GM19395 (cell line): ENCODE results near the gene ADI1.
A peak's percentile ranks its signal among the peaks of the same experiment; 100 is the strongest.
"Not testable (repeated sequence)": the region's sequence is repeated elsewhere in the genome, so short reads cannot be mapped to it uniquely, and the experiment has no call there.

Experiments used
- ATAC-seq: cut with Tn5 transposase; IDR thresholded peaks from one replicate; pipeline ENCODE4 v1.9.1; 2021; ENCODE audit warnings: mild to moderate bottlenecking, moderate library complexity; ENCODE audit not compliant: unreplicated experiment

ADI1 gene

DNA sequence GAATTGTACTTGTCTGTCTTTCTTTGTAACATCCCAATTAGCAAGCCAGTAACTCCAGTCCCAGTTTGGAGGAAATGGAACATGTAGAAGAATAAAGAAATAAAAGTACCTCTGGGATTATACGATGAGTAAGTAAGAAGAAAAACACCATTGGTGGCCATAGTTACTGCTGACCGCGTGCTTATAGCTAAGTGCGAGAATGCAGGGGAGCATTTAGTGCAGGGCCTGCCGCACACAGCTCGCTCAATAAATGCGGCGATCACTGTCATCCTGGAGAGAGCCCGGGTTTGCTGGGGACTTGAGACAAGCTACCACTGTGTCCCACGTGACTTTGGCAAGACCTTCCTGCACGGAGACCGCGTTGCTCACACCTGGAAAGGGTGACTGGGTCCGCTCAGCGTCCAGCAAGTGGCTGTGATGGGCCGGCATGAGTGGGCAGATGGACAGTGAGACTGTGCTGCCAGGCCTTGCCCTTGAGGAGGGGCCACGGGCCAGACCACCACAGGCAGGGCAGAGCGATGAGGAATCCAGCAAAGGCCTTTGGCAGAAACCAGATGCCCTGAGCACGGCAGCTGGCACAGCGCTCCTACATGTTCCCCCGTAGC lies 54.8 kb downstream of the ADI1 start:
- no peak for ATAC-seq

- ATAC-seq, result no peak
These were observed 55.4 kb downstream of the ADI1 start for GRCh38 chr2:3463944-3464343.

DNA sequence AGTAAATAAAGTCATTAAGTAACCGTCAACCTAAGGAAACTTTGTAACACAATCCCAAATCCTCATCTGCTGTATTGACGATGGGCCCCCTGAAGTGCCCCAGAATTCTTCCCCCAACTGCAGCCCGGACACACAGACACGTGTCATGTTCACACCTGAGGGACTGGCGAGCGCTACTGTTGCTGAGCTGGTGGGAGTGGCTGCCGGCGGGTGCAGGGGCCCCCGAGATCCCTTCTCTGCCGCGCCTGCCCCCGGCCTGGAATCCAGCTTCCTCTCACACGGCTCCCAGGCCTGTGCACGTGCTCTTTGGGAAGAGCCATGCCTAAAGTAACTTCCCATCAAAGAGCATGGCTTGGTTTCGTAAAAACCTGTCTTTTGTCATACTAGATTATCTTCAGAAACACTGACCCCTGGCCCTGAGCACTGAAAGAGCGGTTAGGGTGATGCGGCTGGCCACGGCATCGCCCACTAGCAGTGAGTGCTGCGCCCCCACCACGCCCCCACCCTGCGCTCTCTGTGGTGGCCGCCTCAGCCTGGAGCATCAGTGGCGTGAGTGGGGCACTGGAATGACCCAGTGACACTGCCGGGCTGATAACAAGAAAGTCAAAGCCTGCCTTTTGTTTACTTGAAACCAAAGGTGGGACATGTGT lies 56.0 kb downstream of the ADI1 start:
- no peak for ATAC-seq

DNA sequence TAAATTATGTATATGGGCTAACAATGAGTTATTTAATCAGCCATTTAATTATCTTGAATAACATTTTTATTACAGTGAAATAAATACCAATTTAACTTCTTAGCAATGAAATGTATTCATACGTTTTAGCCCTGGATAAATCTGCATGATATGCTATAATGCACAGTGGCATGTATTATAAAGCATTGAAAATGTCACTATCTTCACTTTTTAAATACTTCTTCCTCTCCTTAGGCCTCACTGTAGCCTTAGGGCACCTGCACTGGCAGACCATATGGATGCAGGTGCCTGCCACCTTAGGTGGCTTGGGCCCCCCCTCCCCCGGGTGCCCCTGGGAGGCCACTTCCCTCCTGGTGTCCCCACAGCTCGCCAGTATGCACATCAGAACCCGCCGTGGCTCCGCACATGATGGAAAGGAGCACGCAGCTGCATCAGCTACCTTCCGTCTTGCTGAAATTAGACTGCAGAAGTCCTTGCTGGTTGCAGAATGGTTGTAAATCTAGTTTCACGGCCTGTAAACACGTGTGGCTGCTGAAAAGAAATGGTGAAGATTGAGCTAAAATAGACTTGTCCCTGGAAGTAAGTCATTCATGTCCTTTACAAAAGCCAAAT lies 56.7 kb downstream of the ADI1 start:
- peak; percentile 13 for ATAC-seq

DNA sequence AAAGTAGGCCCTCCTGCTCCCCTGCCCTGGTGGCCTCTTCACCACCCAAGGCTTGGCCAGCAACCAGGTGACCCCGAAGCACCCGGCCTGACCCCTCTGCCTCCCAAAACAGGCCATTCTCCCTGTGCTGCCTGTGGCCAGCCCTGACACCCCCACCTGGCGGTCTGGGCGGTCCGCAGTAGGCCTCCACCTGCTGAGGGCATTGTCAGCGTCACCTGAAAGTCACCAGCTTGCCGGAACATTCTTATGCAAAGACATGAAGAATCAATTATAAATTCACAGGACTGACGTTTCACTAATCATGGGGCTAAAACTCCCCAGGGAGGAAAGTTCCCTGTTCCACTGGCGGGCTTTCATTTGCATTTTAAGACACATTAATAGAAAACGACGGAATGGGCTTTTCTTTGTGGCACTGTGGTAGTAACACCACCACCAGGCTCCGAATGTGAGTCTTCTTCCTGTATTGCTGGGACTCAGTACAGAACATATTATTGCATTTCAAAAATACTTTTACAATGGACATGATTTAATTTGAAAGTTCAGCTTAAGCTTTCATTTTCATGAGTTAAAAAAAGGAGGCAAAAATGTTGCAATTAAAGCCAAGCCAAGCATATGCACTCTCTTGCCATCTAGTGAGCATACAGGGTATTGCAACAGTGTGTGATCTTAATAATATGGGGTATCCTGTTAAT lies 57.4 kb downstream of the ADI1 start:
- ATAC-seq, result peak; percentile 76

DNA sequence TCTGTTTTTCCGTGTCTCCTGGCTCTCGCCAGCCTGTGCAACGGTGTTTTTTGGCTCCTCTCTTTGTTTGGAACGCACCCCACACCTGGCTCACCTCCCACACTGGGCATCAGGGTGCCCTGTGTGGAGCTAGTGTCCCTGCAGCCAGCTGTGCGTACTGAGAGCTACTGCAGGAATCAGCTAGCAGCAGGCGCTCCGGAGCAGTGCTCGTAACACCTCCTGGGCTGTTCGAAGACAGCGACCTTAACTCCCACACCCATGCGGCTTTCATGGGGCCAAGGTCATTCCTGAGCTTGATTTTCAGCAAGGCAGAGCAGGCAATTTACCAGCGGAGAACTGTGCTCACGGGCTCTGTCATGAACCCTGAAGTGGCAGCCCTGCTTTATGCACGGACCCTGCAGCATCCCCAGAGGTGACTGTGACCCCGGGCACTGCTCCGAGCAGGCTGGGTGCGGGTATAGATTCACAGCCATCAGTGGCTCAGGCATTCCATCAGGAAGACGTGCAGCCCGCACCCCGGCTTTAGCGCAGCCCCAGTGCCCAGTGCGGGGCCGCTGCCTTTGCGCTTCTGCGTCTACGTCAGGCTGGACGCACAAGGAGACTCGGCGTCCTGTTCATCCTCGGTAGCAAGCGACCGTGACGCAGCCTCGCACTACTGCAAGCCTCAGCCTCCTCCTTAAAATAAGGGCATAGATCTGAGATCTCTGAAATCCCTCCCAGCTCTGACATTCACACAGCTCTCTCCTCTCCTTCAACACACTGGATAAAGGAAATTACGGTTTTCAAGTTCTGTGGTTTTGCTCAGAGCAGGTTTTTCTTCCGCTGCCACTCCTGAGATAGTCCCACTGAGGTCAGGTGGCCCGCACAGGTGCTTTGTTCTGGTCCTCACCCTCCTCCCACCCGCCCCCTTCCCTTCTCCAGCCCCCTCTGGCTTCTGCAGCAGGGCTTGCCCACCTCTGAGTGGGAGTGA lies 58.2 kb downstream of the ADI1 start:
- ATAC-seq, result peak; percentile 14

GRCh38 chr2:3460156-3460555 lies 59.2 kb downstream of the ADI1 start:
- no peak for ATAC-seq

- ATAC-seq, result no peak
These were observed 59.9 kb downstream of the ADI1 start for GRCh38 chr2:3459185-3460015.

GRCh38 chr2:3458396-3459184 lies 60.7 kb downstream of the ADI1 start:
- ATAC-seq, result no peak

- no peak for ATAC-seq
These were observed 61.6 kb downstream of the ADI1 start for GRCh38 chr2:3457524-3458395.

DNA sequence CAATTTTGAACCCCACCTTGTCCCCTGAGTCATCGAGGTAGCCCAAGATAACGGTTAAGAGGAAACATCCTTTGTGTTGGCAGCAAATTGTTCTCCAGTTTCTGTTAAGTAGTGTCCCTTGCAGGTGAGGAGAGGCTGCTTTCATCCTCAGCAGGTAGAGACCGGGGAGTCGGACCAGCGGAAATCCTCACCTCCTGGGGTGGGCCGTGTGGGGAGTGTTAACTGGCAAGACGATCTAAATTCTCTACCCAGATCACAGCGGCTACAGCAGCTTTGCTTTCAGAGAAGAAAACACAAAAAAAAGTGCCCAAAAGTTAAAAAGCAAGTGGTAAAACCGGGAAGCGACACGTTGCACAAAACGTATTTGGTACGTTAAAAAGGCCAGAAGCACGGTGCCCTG lies 63.2 kb downstream of the ADI1 start:
- ATAC-seq, result no peak

DNA sequence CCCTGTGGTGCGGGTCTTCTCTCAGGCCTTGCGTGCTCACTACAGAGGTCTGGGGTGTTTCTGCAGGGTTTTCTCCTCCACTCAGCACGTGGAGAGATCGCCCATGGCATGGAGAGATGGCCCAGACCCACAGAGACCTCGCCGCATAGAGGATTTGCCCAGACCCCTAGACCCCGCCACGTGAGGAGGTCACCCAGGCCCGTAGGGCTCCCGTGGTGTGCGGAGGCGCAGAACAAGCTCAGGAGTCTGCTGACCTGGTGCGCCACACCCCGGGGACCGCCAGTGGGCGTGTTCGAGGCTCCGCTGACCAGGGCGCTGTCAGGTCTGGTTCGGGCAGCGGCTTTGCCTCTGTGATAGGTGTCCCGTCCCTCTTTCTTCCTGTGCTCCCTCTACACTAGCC lies 64.5 kb downstream of the ADI1 start:
- no peak for ATAC-seq

DNA sequence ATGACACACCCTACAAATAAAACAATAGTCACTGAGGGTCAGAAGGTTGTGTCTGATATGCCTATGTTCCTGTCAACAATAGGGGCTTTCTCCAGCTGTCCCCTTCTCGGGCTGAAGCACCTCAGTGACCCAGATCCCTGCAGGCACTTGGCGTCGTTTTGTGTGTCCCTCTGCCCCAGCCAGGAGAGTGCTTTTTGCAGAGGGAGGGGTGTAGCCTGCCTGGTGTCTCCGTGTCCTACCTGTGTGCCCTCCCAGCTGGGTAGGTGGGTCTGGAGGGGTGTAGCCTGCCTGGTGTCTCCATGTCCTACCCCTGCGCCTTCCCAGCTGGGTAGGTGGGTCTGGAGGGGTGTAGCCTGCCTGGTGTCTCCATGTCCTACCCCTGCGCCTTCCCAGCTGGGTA lies 65.3 kb downstream of the ADI1 start:
- ATAC-seq, result not testable (repeated sequence)

DNA sequence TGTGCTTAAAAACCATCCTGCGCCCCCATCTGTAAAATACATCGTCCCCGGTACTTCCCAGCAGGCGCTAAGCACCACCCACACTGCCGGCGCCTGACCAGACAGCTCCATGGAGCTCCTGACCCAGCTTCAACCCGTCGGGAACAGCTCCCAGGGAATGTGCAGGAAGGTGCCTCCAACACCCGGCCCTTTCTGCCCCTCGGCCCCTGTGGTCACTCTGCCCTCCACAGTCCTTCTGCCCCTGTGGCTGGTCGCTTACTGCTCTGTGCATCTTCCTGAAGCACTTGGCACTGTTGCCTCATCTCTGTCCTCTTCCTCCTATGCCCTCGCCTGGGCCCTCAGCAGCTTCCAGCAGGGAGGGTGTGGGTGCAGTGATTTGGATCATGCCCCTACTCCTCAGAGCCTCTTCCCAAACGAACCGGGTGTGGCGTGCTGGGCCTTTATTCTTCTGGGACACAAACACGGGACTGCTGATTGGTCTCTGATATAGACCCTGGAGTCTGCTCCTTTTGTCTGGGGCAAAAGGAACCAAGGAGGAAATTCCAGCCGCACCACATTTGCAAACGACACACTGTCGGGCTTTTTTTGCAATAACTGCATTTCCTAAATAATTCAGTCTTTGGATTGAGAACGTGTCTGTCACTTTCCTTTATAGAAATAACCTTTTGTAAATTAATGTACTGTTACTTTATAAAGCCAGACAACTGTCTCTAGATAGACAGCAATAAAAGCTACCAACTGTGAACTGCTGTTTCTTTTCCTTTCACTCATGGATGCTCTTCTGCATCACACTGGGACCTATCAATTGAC lies 65.9 kb downstream of the ADI1 start:
- no peak for ATAC-seq

GRCh38 chr2:3451926-3452671 lies 67.2 kb downstream of the ADI1 start:
- no peak for ATAC-seq

GRCh38 chr2:3451169-3451568 lies 68.2 kb downstream of the ADI1 start:
- ATAC-seq, result no peak
